Measurements from ENCODE around the gene ABO. TPM values are rescaled to one million over a fixed set of nuclear protein-coding genes. Genes with fewer than 3 reads are reported as not detected.
"Not testable (repeated sequence)": the region's sequence is repeated elsewhere in the genome, so short reads cannot be mapped to it uniquely, and the experiment has no call there.

The ABO gene
- polyA plus RNA-seq (ENCODE audit: insufficient read length) = 1.3 TPM

DNA sequence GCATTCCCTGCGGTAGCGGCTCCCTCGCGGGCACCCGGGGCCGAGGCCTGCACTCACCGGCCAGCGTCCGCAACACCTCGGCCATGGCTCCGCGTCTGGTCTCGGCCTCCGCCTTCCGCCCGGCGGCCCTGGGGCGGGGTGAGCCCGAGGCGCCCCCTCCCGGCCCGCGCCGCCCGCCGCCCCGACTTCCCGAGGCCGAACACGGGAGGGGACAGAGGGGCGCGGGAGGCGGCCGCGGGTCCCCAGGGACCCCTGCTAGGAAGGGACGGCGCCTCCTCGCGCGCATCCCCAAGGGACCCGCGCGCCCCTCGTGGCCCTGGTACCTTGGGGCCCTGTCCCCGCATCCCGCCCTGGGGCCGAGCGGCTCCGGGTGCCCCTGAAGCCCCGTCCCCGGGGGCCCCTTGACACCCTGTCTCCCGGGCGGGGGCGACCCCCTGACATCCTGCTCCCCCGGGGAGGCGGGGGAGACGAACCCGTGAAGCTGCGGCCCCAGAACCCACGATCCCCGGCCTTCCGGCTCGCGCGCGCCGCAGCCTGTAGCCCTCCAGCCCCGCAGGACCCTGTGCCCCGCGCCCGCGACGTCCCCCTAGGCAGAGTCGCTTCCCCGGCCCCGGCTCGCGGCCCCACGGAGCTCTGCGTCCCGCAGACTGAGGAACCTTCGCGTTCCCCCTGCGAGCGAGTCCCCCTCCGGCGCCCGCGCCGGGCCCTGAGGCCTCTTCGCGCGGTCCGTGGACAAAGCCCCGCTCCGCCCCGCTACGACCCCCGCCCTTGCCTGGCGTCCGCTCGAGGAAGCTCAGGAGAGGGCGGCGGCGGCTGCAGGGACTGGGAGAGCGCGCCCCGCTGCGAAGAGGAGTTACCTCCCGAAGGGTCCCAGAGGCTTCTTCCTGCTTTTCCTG is at the start of gene ABO:
Gene ABO, minus strand, starts transcription at position 97 of the 896 bp plus-strand sequence.
- no peak for DNase-seq (ENCODE audit: low read depth)

DNA sequence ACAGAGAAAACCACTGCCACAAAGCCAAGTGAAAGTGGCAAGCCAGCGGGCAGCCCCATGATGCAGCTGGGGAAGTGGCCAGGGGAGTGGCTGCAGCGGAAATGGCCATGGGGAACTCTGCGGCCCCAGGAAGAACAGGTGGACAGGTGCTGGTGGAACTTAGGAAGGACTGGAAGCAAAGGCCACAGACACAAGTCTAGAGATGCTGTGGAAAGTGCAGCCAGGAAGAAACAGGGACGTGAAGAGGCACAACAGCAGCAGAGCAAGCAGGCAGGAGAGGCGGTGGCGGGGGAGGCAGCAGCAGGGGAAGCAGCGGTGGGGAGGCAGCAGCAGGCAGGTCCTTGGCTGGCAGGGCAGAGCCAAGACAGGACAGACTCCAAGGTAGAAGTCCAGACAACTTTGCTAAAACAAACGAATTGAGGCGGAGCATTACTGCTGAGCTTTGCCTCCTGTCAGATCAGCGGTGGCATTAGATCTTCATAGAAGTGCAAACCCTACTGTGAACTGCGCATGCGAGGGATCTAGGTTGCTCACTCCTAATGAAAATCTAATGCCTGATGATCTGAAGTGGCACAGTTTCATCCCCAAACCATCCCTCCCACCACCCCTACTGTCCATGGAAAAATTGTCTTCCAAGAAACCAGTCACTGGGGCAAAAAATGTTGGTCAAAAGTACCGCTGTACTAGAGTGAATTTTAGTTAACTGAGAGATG is 49.1 kb upstream of the ABO start:
- no peak for DNase-seq (ENCODE audit: low read depth)

DNA sequence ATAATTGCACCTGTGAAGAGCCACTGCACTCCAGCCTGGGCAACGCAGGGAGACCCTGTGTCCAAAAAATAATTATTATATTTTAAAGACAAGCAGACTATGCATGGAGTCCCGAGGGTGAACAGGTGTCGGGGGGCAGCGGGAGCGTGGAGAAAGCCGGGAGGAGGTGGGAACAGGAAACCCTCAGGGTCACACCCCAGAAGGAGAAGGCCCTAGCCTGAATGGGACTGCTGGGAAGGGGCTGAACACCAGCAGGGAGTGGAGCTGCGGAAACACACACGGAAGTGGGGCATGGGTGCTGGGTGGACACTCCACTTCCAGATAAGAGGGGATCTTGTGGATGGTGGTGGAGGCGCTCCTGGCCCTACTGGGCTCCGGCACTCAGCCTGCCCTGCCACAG is 48.2 kb upstream of the ABO start:
- DNase-seq (ENCODE audit: low read depth) = no peak

DNA sequence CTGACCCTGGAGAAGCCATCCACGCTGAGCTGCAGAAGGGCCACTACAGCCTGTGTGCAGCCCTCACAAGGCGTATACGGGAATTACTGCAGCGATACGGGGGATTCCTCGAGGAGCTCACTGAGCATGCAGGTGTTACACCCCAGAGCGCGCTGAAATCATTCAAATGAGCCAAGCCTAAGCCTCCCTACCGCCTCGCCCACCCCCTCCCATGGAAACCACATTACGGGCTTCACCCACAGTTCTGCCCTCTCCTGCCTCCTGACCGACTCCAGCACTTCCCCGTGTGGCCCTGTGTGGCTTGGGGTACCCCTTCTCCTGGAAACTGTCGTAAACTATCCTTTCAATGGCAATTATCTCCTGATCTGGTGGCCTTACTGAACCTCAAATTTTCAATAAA is 47.7 kb upstream of the ABO start:
- no peak for DNase-seq (ENCODE audit: low read depth)

DNA sequence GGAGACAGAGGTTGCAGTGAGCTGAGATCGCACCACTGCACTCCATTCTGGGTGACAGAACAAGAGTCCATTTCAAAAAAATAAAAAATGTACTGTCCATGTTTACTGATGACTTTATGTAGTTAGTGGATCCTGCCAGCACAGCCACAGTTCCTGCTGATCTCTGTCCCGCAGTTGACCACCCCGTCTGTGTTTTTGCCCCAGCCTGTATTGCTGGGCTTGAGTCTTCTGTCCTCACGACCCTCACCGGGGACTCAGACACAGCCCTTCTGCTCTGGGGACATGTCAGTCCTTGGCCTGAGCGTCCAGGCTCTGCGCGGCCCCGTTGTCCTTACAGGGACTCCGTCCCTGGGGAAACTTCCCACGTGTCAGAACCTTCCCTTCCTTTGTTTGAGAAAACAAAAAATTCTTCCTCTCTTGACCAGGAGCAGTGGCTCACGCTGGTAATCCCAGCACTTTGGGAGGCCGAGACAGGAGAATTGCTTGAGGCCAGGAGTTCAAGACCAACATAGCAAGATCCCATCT is 46.5 kb upstream of the ABO start:
- no peak for DNase-seq (ENCODE audit: low read depth)

DNA sequence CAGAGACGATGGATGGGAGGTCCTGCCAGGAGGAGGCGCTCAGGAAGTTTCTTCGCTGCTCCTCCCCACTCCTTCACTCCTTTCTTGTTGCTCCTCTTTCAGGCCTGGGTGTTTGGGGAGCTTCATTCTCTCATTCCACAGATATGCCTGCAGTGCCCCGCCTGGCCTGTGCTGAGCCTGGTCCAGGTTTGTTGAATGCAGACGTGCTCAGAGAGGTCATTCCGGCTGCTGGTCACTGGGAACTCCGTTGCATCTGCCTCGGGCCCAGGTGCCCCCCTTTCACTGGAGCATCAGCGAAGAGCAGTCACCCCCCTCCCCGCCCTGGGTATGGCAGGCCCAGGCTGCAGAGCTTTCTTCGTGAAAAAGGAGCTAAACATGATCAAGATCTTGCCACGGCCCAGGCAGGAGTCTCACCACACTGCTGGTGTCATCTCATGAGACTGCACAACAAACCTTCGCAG is 45.5 kb upstream of the ABO start:
- no peak for DNase-seq (ENCODE audit: low read depth)

DNA sequence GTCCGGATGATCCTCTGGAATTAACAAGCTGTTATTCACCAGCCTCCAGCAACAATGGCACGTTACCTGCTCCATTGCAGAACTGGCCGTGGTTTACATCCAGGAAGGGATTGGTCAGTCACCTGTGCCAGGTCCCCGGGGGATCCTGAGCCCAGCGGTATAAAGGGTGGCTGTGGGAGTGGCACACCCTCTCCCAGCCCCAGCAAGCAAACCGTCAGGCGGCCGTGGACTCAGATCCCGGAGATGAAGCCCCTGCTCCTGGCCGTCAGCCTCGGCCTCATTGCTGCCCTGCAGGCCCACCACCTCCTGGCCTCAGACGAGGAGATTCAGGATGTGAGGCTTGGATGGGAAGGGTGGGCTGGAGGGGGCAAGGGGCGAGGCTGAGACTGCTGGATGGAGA is 42.5 kb upstream of the ABO start:
- DNase-seq (ENCODE audit: low read depth) = not testable (repeated sequence)

DNA sequence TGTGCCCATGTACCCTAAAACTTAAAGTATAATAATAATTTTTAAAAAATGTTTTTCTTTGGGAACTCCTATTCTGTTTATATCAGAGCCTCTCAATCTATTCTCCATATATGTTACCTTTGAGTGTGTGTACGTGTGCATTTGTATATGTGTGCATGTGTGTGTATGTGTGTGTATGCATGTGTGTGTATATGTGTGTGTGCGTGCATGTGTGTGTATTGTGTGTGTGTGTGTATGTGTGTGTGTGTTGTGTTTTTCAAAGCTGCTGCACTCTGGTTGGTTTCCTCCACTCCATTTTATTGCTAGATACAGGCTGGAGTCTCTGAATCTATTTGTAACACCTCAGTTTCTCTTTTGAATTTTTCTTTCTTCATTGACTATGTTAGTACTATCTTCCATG is 41.0 kb upstream of the ABO start:
- no peak for DNase-seq (ENCODE audit: low read depth)

DNA sequence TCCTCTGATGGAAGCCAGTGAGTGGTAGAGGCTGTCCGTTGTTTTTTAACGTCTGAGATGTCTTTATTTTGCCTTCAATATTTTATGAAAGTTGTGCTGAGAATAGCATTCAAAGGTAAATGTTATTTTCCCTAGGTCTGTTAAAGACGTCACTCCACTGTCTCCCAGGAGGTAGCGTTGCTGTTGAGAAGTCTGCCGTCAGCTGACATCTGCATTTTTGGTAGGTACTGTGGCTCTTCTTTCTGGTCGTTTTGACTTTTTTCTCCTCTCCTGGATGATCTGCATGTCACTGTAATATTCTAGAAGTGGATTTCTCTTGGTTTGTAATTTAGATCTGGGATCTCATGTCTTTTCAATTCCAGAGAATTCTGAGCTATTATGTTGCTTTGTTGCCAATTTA is 34.6 kb upstream of the ABO start:
- DNase-seq (ENCODE audit: low read depth) = no peak

DNA sequence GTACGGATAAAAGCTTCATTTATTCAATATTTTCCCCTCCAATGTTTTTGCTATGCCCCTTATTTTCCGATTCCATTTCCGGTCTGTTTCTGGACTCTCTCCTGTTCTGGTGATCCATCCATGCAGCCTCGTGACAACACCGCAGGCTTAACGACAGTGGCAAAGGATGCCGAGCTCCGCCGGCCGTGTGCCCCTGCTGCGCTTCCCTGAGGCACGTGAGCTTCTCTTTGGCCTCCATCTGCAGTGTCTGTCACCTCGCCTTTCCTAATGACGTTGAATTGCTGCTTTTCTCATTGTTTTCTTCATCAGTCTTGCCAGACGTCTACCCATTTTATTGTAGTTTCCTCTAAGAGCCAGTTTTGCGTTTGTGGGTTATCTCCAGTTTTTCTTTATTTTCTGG is 32.3 kb upstream of the ABO start:
- DNase-seq (ENCODE audit: low read depth) = no peak

DNA sequence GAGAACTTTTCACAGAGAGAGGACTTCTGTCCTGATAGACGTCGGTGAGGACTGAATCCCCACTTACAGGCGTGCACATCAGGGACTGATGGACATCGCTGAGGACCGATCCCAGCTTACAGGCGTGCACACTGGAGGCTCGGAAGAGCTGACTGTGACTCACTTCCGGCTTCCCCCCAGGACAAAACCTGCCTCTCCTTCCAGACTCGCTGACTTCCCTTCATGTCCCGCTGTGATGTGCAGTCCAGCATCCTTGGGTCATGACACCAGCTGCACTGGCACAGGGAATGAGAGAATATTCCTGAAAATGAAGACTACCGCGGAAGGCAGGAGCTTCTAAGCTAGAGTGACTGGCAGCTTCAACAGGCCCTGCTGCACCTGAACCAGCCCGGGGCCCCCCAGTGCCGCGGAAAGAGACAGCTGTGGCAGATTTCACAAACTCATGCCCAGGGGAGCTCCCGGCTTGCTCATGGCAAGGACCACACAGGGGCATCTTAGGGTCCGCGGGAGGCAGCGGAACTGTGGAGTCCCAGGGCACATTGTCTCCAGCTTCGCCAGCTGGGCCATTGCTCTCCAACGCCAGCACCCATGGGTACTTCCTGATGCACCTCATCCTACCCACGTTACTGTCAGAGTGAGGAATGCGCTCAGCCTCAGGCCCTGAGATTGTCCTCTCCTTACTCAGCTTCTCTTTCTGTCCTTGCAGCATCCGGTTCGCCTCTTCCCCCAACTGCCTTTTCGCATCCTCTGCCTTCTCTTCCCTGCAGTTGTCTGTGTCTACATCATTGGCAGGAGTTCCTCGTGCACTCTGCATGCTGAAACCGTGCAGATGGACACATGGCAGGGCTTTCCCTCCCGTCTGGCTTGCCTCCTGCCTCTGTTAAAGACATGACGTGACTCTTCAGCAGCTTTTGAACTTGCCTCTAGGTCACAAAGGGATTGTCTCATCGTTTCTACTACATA is 31.5 kb upstream of the ABO start:
- peak; percentile 34 for DNase-seq (ENCODE audit: low read depth)

DNA sequence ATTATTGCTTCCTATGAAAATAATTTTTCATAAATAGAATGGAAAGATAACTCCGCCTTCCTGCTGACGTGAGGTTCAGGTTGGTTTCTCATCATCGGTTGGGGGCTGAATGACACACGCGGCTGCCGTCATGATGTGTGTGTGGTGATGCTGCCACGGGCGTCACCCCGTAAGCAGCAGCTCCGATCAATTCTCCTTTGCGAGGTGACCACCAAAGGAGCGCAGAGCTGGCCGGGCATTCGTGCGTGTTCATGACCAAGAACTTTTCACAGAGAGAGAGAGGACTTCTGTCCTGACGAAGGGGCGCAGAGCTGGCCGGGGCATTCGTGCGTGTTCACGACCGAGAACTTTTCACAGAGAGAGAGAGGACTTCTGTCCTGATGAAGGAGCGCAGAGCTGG is 30.7 kb upstream of the ABO start:
- no peak for DNase-seq (ENCODE audit: low read depth)

DNA sequence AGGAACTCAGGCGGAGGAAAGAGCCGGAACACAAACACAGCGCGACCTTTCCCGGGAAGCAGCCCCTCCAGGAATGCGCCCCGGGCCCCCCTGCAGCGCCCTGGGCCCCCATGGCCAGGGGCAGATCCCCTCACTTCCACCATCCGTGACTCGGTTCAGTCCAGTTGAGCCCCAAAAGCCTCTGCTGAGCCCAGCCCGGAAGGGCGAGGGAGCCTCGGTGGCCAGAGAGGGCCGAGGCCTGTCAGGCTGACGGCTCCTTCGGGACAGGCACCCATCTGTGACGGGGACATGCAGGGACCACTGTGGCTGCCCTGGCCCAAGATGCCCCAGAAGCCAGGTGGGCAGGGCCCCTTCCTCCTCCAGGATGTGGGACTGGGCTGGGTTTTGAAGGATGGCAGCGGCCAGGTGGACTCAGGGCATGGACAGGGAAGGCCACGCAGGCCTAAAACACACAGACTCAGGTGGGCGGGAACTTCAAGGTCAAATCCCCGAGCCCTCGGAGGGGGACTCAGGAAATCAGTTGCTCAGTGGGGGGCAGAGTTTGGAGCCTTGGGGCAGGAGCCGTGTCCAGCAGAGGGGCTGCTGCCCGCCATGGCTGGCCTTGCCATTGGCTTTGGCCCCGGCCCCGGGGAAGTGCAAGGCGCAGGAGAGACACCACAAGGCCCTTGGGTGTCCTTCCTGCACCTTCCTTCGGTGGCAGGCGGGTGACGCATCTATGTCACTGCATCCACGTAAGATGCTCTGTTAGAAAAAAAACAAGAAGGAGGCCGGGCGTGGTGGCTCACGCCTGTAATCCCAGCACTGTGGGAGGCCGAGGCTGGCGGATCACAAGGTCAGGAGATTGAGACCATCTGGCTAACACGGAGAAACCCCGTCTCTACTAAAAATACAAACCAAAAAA is 29.7 kb upstream of the ABO start:
- no peak for DNase-seq (ENCODE audit: low read depth)

DNA sequence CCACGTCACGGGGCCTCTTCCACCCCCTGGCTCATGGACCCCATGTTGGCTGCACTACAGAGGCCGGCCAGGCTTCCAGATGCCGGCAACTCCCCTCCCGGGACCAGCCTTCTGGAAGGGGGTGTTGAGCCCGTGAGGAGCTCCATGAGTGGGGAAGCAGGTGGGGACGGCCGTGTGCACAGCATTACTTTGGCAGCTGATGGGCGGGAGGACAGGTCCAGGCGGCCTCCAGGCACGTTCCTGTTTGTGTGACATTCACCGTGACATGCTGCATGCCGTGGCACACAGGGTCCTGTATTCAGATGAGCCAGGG is 29.1 kb upstream of the ABO start:
- no peak for DNase-seq (ENCODE audit: low read depth)

DNA sequence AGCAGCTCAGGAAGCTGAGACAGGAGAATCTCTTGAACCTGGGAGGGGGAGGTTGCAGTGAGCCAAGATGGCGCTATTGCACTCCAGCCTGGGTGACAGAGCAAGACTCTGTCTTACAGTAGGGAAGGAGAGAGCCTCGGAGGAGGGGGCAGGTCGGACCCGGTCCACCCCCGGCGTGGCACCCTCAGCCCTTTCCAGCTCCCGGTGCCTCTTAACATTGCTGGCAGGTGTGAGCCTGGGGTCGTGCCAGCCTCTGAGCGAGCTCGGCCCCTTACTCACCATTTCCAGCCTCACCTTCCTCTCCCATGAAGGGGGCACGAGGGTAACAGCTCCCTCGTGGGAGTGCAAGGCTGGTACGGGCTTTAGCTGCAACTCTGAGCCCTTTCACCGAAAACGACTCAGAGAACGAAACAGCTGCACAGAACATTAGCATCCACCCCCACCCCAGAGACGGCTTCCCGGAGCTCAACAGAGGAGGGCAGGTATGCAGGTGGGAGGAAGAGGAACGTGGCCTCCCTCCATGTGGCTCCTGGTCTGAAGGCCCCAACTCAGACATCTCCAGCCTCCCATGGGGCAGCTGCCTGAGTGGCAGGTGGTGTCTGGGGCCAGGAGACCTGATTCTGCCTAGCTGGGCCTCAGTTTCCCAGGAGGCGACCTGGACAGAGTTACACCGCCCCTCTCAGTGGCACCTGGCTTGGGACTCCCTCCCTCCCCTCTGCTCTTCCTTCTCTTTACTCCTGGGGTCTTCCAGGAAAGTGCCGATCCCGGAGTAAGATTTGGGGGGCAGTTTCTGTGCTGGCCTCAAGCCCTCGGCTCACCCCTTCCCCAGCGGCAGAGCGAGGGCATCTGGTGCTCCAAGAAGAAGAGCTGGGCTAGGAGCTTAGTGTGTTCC is 28.5 kb upstream of the ABO start:
- DNase-seq (ENCODE audit: low read depth) = no peak

DNA sequence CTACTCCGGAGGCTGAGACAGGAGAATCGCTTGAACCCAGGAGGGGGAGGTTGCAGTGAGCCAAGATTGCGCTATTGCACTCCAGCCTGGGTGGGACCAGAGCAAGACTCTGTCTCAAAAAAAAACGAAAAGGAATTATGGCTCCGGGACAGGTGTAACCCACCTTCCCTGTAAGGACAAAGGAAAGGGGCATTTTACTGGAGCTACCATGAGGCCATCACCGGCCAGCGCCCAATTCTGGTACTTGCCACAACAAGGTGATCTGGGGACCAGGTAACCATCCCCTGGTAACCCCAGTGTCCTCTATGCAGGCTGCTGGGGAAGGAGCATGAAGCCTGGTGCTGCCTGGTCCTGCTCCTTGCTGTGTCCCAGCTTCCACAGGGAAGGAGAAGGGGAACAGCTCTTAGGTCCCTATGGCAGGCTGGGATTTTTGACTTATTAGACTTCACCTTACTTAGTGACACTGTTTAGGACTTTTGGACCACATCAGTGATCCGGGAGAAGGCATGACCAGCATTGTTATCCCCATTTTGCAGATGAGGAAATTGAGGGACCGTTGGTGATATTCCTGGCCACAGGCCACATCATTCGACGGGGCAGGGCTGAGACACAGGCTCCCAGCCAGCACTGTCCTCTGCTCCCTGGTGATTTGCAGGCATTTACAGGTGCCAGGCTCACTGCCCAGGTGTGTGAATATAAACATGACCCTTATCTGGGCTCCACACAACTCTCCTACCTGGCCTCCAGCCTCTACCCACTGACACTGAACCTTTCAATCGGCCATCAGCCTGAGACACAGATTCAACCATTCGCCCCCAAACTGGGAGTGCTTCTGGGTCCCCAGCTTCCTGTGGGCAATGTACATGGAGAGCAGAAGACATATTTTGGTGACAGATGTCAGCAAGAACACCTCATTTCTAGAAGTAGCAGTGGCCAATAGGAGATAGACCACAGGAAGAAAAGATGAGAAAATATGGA is 26.5 kb upstream of the ABO start:
- no peak for DNase-seq (ENCODE audit: low read depth)

DNA sequence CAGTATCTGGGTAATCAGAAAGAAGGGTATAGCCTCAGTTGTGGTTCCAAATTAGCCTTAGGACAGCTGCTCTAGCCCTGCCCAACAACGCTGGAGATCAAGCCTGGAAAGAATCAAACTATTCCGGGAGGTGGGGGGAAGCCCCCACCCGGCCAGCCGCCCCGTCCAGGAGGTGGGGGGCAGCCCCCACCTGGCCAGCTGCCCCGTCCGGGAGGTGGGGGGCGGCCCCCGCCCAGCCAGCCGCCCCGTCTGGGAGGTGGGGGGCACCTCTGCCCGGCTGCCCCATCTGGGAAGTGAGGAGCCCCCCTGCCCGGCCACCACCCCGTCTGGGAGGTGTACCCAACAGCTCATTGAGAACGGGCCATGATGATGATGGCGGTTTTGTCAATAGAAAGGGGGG is 25.0 kb upstream of the ABO start:
- not testable (repeated sequence) for DNase-seq (ENCODE audit: low read depth)

DNA sequence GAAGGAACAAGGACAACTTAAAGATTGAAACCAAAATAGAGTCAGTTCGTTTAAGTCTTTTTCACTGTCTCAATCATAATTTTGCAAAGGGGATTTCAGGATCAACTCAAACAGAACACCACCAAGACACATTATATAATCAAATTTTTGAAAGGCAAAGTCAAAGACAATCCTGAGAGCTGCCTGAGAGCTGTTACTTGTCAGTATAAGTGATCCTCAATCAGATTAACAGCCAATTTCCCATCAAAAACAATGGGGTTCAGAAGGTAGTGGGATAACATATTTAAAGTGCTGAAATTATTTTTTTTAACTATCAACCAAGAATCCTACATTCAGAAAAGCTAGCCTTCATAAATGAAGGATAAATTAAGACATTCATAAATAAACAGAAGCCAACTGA is 19.3 kb upstream of the ABO start:
- DNase-seq (ENCODE audit: low read depth) = no peak
